Lower leg skin (tissue), 3 donors: Measurements from ENCODE around the gene CADPS2.

Source experiments
- POLR2A ChIP-seq, 2 donors: fragments of 450-650 bp; IDR thresholded peaks; one replicate each; pipeline ENCODE4 v1.6.1; 2016 to 2017; ENCODE audit warnings: antibody characterized with exemption in 2 of 2, mild to moderate bottlenecking in 1 of 2, moderate library complexity in 1 of 2
- TF ChIP-seq, protein P1 (sequence below), 3 donors: fragments of 450-650 bp; IDR thresholded peaks; one replicate each; pipeline ENCODE4 v1.5.1; 2016; ENCODE audit warnings: antibody characterized with exemption in 3 of 3, mild to moderate bottlenecking in 3 of 3, moderate library complexity in 2 of 3

DNA sequence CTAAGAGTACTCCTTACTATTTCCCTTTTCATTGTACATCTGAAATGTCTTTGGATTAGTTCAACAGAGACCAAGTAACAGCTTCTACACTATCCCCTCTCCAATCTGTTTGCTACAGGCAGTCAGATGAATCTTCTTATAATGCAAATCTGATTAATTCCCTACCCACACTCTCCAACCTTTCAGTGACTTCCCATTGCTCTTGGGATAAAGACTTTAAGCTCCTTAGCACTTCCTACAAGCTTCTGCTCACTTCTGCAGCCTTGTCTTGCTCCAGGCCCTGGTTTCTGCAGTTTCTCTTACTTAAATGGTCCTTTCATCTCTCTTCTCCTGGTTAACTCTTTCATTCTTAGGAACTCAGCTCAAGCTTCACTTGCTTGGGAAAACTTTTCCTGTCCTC lies 516.5 kb downstream of the CADPS2 start:
- TF ChIP-seq, protein P1, sequence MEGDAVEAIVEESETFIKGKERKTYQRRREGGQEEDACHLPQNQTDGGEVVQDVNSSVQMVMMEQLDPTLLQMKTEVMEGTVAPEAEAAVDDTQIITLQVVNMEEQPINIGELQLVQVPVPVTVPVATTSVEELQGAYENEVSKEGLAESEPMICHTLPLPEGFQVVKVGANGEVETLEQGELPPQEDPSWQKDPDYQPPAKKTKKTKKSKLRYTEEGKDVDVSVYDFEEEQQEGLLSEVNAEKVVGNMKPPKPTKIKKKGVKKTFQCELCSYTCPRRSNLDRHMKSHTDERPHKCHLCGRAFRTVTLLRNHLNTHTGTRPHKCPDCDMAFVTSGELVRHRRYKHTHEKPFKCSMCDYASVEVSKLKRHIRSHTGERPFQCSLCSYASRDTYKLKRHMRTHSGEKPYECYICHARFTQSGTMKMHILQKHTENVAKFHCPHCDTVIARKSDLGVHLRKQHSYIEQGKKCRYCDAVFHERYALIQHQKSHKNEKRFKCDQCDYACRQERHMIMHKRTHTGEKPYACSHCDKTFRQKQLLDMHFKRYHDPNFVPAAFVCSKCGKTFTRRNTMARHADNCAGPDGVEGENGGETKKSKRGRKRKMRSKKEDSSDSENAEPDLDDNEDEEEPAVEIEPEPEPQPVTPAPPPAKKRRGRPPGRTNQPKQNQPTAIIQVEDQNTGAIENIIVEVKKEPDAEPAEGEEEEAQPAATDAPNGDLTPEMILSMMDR (IDR thresholded peaks at IDR 0.05) = no peak
- no peak for TF ChIP-seq POLR2A (IDR thresholded peaks at IDR 0.05)
